GM21825 (cell line): ENCODE measurements around the gene UGT1A3.

Source experiments
- ATAC-seq: cut with Tn5 transposase; IDR thresholded peaks from one replicate; pipeline ENCODE4 v1.9.1; 2021; ENCODE audit warnings: mild to moderate bottlenecking, moderate library complexity; ENCODE audit not compliant: unreplicated experiment

The UGT1A3 gene

GRCh38 chr2:233814056-233814835 lies 85.4 kb downstream of the UGT1A3 start:
- ATAC-seq: no peak

GRCh38 chr2:233815861-233816260 lies 87.0 kb downstream of the UGT1A3 start:
- ATAC-seq: no peak

GRCh38 chr2:233816334-233816733 lies 87.5 kb downstream of the UGT1A3 start:
- no peak for ATAC-seq

GRCh38 chr2:233816771-233817170 lies 87.9 kb downstream of the UGT1A3 start:
- no peak for ATAC-seq

DNA sequence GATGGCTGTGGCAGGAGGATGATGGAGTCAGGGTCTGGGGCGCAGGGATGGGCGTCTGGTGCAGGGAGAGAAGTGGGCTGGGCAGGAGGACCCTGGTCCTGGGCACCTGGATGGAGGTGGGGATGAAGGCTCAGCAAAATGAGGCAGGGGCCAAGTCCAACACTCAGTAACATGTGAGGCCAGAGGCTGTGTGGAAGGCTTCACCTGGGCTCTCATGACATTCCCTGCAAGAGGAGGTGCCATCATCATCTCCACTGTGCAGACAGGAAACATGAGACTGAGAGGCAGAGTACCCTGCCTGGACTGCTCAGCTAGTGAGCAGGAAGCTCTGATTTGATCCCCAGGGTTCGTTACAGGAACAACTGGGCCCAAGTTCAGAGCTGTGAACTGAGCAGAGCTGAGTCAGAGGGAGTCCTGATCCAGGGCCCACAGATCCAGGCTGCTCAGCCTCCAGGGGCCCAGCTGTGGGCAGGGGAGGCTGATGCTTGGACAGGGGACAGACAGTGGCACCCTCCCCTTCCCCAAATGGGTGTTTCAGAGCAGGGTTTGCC lies 88.6 kb downstream of the UGT1A3 start:
- no peak for ATAC-seq

DNA sequence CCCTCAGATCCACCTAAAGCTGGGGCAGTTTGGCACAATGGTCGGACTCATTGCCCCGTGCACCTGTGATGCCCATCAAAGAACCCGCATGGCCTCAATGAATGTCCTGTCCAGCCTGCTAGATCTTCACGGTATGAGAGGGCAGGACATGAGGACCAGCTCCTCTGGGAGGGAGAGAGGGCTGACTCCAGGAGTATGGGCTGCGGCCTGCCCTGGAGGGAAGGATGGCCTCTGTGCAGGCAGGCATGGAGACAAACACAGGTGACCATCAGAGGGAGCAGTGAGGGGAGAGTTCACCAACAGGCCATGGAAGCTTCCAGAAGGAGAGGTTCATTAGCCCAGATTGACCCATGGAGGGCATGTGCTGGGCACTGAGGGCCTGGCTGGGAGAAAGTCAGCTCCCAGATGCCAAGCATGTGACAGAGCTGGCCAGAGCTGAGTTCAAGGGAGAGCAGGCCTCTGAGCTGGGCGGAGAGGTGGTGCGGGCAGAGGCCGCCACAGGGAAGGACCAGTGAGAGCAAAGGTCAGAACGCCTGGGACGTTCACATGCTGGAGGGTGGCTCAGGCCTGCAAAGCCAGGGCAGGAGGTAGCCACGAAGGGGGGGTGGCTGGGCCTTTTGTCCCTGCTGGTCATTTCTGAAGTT lies 89.3 kb downstream of the UGT1A3 start:
- ATAC-seq: no peak

DNA sequence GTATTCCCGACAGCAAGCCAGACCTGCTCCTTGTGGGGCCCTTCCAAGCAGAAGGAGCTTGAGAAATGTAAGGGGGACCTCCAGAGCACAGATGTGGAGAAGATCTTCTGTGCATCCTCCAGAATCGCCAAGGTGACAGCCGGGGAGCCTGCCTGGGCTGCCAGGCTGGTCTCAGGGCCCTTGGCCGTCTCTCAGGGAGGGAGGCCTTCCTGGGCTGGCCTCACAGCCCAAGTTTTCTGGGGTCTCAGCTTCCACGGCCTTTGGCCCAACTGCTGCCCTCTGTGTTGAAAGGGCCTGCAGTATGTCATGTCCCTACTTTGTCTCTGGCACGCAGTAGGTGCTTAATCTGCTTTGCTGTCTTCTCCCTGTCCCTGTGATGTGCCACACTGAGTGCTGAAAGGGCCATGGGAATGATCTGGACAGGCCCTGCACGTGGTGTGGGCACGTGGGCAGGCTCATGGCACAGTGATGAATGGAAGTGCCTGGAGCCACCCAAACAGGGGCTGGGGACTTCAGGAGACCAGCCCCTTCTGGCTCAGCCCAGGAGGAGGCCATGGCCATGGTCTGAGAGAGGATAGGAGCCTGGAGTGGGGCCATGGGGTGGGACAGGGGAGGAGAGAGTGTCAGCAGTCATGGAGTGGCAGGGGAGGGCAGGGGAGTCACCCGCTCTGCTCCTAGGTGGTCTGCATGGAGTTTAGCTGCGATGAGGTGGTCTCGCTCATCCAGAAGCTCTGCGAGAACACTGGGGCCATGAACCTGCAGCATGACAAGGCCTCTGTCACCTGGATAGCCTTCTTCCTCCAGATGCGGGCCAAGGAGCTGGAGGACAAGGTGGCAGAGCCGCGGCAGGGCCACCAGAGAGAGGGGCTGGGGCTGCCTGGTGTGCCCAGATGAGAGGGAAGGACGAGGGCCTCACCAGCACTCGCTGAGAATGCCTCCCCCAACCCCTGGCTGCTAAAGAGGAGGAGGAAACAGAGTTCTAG lies 90.1 kb downstream of the UGT1A3 start:
- ATAC-seq: no peak

DNA sequence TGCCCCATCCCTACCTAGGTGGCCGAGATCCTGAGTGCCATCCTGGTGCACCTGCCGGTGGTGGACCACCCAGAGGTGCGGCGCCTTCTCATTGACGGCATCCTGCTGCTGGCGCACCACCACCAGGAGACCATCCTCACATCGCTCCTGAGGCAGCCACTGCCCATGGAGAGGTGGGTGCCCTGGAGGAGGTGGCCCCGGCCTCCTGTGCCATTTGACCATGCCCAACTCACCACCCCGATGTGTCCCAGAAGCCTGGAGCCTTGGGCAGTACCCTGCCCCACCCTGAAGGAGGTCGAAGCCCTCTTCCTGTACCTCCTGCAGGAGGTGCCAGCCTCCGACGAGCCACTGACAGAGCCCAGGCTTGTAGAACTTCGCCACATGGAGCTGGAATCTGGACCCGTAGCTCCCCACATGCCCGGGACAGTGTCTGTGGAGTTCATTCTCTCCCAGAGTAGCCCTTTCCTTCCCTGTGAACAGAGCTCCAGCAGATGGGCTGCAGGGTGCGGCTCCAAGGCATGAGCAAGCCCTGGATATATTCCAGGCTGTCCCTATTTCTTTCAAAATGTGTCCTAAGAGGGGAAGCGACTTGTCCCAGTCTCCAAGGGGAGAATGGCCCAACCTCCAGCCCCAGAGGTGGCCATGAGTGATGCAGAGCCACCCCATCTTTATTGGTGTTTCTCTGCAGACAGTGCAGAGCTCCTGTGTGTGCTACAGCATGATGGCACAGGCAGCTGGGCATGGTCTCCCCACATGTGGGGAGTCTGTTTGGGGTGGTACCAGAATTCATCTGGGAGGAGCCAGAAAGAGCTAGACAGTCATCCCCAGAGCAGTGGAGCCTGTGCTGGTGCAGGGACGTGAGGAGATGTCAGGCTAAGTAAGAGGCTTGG lies 91.3 kb downstream of the UGT1A3 start:
- no peak for ATAC-seq

DNA sequence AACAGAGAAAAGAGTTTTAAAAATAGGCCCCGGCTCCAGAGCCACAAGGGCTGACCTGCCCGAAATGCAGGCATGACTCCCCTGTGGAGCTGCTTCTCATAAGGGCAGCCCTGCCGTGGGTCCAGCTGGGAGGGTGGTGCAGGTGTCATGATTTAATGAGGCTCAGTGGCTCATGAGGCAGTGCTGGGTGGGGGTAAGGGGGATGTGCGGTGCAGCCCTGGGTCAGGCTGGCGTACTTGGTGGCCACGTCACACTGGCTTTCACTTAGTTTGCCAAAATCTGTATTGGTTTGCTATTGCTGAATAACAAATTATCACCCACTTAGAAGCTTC lies 91.9 kb downstream of the UGT1A3 start:
- ATAC-seq: no peak

- no peak for ATAC-seq
Measured at GRCh38 chr2:233821196-233821595, 92.4 kb downstream of the UGT1A3 start.

DNA sequence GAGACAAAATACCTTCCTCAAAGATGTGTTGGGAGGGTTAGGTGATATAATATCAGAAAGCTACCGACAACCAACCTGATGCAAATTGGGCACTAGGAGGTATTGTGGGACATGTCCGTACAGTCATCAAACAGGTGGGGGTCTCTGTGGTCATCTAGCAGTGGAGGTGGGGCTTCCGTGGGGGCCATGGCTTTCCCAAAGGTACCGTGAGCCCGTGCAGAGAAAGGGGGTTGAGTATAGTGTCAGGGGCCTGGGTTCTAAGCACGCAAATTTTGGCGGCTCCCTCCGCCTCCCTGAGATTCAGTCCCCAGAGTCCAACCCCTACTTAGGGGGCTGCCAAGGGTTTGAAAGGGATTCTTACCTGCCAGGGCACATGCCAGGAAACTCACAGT lies 92.9 kb downstream of the UGT1A3 start:
- ATAC-seq: no peak

- no peak for ATAC-seq
Measured at GRCh38 chr2:233822101-233822771, 93.4 kb downstream of the UGT1A3 start.
